Measurements from ENCODE around the gene GLB1L2. TPM values are rescaled to one million over a fixed set of nuclear protein-coding genes. Genes with fewer than 3 reads are reported as not detected.

The GLB1L2 gene
- total RNA-seq, 1 donor from 2014 or later = 0.57 TPM

DNA sequence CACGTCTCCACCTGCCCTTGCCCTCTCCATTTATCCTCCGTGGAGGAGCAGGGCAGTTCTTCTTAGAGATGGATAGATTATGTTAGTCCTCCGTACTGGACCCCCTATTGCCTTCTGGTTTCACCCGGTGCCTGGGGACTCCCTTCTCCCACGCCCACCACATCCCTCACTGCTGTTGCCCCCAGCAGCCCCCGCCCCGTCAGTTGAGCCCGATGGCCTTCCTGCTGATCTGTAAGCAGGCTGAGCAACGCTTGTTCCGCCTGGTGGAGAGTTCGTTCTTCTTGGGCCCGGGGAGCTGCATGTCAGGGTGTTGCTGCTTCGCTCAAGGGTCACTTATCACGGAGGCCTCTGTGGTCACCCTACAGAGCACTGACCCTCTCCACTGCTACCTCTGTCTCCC is 46.1 kb downstream of the GLB1L2 start:
- no peak for DNase-seq (ENCODE audit: low spot score)
- intact Hi-C loops (cut with DNase I) = no loop called here

DNA sequence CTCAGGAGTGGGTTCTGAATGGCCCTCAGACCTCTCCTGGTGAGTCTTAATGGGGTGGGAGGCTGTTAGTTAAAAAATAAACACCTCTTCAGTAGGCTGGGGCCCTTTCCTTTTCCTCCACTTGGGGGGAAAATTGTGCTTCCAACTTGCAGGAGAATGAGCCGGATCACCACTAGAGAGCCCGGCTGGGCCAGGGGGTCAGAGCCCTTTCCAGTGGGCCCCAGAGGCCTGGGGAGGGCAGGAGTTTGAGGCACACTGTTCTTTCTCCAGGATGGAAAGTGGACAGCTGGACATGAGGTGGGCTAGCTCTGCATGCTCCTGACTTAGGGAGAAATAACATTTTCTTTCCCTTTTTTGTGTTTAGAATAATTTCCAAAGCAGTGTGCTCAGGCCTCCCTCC is 47.5 kb downstream of the GLB1L2 start:
- DNase-seq (ENCODE audit: low spot score) = no peak
- intact Hi-C loops (cut with DNase I) = no loop called here

DNA sequence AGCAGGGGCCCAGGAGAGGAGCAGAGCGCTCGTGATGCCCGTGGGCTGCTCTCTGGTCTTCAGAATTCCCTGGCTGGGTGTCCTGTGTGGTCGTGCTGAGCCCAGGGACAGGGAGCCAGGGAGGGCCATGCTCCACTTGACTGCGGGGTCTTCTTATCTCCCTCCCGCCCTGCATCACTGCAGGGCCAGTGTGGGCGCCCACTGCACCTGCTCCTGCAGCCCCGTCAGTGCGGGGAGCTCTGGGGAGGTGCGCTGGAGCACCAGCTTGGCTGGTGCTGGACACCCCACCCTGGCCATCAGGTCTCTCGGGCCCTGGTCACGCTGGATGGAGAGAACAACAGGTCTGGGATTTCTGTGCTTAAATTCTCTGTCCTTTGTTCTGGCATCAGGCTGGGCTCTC is 48.4 kb downstream of the GLB1L2 start:
- intact Hi-C loops (cut with DNase I) = no loop called here
- no peak for DNase-seq (ENCODE audit: low spot score)

DNA sequence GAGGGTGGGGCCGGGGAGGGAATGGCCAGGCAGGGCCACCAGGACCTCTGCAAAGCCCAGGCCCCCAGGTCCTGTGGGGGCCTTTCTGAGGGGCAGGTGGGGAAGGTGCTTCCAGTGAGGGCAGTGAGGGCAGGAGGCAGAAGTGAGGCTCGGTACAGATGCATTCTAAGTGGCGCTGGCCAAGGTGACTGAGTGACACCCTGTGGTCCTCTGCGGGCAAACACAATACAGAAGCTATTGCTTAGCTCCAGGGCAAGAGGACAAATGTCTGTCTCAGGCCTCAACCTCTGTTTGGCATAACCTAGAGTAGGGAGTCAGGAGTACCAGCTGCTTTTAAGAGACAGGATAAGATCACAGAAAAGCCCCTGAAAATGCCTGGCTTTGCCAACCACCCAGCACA is 49.0 kb downstream of the GLB1L2 start:
- intact Hi-C loops (cut with DNase I) = no loop called here
- DNase-seq (ENCODE audit: low spot score) = no peak

DNA sequence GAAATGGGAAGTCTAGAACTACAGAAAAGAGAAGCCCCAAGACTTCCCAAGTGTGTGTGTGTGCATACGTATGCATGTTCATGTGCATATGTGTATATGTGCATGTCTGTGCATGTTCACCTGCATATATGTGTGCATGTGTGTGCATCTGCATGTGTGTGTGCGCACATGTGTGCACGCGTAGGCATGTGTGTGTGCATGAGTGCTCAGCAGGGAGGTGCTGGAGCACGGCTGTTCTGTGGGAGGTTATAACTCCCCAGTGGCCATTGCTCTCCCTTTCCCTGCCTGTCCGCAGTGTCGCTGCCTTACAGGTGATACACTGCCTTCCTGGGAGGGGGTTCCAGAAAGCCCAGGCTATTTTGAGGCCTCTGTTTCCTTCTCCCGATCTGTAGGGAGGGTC is 50.5 kb downstream of the GLB1L2 start:
- intact Hi-C loops (cut with DNase I) = no loop called here
- DNase-seq (ENCODE audit: low spot score) = no peak

DNA sequence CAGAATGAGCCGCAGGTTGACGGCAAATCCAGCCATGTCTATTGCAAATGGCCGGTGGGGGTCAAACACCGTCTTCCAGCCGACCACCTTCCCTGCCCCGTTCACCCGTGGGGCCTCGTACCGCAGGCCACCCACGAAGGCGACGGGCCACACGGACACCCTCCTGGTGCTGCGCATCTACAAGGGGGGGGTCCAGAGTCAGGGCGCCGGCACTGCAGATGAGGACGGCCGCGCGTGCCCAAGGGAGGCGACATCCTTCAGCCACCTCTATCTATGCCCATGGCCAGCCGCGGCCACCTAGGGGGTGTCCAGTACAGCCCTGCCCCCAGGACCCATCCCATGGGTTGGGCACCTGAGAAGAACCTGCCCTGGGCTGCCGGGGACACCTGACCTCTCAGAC is 51.0 kb downstream of the GLB1L2 start:
- intact Hi-C loops (cut with DNase I) = no loop called here
- DNase-seq (ENCODE audit: low spot score) = no peak

DNA sequence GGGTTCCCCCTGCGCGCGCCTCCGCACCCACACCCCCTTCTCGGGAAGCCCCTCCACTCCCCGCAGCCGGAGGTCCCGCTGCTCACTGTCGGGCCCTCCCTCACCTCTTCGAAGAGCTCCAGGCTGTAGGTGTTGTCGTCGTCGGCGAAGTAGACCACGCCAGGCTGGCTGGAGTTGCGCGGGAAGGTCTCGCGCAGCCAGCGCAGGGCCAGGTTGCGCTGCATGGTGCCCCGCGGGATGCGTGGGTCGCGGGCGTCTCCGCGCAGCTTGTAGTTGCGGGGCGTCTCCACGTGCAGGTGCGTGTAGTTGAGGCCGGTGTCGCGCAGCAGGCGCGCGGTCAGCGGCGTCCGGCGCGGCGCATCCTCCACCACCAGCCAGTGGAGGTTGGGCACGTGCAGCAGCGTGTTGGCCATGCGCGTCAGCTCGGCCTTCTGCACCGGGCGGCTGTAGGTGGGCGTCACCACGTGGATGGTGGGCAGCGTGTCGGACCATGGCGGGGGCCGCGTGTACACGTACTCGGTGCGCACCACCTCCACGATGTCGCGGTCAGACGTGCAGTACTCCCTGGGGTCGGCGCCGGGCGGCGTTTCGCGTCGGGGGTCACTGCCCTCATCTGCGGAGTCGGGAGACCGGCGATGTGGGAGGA is 51.9 kb downstream of the GLB1L2 start:
- intact Hi-C loops (cut with DNase I) = no loop called here

DNA sequence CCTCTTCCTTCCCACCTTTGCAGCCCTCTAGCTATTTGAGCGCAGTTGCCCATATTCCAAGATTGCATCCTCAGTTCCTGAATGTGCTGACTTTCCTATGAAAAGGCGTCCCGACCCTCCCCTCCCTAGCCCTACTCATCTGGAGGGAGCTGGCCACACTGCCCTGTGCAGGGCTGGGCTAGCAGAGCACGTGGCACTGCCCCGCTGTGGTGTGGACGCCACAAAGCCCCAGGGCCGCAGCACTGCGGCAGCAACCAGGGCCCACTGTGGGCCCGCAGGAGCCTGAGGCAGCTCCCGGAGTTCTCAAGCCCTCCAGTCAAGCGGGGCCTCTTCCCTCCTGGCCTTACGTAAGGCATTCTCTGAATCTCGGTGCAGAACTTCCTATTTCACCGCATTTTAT is 52.6 kb downstream of the GLB1L2 start:
- DNase-seq (ENCODE audit: low spot score) = no peak
- intact Hi-C loops (cut with DNase I) = no loop called here

More for the DNA sequence above, 51.9 kb downstream of the GLB1L2 start:
- DNase-seq (ENCODE audit: low spot score) = no peak

DNA sequence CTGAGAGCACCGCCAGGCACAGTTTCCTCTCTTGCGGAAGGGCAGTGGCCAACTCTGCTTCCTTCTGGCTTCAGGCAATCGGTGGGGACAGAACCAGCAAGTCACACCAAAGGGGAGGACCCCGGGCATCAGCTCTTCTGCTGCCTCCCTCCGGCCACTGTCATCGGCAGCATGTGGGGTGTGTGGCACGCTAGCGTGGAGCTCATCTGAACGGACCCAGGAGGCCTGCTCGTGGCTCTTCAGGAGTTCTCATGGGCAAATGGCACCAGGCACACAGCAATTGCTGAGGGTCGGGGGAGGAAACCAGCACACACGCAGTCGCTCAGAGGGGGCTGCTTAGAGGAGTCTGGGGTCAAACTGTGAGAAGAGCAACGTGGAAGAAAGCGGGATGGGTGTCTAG is 53.4 kb downstream of the GLB1L2 start:
- intact Hi-C loops (cut with DNase I) = no loop called here
- no peak for DNase-seq (ENCODE audit: low spot score)

DNA sequence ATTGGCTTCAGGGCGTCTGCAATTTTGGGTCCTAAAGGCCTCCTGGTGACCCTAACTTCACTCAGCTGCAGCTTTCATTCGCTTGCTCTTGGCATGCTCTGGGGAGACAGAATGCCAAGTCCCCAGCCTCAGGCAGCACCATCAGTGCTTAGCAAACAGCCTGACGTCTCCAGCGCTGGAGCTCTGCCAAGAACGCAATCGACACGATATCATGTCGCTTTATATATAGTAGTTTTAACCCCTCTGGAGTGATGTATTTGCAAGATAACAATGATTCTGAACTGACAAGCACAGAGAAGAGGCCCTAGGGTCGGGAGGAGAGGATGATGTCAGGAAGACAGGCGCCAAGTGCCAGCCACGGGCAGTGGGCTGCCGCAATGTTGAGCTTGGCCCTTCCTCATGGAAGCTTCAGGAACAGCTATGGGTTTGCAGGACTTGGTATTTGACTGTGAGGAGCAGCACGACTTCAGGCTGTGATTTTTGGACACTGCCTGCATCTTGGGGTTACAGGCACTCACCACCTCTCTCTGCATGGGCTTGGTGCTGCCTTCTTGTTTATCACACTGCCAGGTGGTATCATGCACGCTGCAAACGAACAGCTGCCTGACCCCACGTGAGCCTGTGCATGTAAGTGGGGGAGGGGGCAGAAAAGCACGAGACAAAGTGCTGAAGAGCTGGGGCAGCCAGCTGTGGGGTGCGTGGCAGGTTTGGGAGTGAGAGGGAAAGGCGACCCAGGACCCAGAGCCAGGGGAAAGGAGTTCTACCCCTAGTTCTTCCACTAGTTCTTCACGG is 54.2 kb downstream of the GLB1L2 start:
- no peak for DNase-seq (ENCODE audit: low spot score)
- intact Hi-C loops (cut with DNase I) = no loop called here

DNA sequence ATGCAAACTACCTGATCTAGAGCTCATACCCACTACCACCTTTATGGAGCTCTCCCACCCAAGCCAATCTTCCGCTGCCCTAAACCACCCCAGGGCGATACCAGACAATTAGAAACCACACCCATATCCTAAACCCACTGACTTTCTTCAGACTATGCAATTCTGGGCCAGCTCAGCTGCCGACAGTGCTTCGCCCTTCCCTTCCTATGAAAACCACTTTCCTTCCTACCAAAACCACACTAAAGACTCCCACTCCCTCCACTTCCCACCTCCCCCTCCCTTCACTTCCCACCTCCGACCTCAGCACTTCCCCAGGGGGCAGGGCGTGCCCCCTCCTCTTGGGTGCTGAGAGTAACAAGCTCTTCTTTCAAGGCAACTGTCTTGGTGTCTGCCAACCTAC is 55.2 kb downstream of the GLB1L2 start:
- no peak for DNase-seq (ENCODE audit: low spot score)
- intact Hi-C loops (cut with DNase I) = no loop called here

DNA sequence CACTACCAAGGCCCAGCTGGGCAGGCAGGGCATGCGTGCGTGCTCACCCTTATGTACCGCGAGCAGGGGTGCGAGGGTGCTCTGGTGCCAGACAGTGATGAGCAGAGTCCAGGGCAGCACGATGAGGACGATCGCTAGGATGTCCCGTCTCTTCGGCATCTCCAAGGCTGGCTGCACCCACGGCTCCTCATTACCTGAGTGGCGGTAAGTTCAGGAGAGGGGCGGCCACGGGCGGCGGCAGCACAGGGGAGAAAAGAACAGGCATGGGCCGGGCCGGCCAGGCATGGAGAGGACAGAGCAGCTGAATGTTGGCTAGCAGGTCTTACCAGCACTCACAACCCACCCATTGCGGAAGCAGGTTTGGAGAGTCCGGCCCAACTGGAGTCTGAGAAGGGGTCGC is 55.7 kb downstream of the GLB1L2 start:
- intact Hi-C loops (cut with DNase I) = no loop called here
- no peak for DNase-seq (ENCODE audit: low spot score)

DNA sequence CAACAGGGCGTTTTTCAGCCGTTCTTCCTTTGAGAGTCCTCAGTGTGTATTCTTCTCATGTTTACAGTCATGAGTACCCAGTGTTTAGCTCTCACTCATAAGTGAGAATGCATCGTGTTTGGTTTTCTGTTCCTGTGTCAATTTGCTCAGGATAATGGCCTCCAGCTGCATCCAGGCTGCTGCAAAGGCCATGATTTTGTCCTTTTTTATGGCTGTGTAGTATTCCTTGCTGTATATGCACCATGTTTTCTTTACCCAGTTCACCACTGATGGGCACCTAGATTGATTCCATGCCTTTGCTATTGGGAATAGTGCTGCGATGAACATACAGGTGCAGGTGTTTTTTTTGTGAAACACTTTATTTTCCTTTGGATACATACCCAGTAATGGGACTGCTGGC is 56.8 kb downstream of the GLB1L2 start:
- intact Hi-C loops (cut with DNase I) = no loop called here
- no peak for DNase-seq (ENCODE audit: low spot score)

DNA sequence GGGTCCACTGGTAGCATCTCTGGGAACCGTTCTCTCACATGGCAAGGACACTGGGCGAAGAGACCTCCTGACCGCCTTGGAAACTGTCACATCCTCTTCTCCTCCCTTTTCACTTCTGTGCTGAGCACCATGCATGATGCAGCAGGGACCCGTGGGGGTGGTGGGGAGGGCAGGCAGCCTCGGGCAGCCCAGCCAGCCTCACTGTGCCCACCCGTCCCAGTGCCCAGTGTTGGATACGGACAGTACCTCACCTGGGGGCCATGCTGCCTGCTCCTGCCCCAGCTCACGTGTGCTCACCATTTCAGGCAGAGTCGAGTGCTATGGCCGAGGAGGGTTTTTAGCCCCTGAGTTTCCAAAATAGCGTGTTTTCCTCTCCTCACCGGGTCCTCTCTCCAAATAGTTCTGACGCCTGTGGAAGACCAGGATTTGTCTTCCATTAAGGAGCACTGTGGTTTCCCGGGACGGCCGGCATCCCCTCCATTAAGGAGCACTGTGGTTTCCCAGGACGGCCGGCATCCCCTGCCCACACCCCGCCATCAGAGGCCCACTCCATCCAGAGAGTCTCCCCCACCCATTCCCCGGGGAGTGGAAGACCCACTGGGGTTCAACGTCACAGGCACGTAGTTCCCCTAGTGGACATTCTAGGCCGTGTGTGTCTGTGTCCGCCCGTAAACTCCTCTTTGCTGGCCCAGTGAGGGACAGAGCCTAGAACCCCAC is 57.8 kb downstream of the GLB1L2 start:
- DNase-seq (ENCODE audit: low spot score) = no peak
- intact Hi-C loops (cut with DNase I) = no loop called here

DNA sequence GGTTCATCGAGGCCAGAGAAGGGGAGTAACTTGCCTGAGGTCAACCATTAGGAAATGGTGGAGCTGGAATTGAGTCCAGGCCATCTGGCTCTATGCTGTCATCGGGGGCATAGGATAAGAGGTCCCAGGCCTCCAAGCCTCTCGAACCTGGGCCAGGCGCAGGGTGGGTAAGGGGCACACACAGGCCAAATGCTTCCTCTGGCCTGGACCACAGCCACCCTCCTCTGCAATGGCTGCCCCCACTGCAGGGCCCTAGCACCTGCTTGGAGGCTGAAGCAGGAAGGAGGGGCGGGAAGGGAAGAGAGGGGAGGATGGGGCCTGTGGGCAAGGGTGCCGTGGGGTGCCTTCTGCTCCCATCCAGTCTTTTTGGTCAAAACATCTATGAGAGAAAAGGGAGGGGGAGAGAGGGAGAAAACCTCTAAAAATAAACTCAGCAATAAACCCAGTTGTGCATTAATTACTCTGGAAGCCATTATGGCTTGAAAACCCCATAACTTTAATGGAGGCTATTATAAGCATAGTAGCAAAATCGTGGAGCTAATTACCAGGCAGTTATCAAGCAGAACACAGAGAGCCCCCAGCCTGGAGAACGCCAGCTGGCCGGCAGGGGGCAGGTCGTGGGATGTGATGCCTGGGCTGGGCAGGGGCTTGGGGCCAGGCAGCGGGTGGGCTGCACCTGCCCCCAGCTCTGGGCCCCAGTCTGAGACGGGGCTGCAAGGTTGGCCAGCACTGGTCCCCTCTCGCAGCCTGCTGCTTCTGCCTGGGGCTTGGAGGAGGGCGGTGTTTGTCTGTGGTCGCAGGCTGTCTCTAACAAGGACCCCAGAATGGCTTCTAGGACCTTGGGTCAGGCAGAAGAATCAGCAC is 59.1 kb downstream of the GLB1L2 start:
- no peak for DNase-seq (ENCODE audit: low spot score)
- intact Hi-C loops (cut with DNase I) = no loop called here

DNA sequence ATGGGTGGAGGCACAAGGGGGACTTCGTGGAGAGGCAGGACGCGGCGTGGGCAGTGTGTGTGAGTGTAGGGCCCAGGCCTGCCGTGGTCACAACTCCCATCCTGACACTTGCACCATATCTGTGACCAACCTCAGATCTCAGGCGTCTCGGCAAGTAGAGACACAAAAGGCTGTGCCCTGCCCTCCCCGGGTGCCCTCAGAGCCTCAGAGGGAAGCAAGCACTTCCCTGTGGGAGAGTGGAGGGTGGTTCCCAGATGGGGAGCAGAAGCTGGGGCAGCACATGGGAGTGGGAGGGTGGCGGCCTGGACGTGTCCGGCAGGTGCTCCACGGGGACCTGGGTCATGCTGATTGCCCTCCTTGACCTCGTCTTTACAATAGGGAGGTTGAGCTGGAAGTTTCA is 59.9 kb downstream of the GLB1L2 start:
- no peak for DNase-seq (ENCODE audit: low spot score)
- intact Hi-C loops (cut with DNase I) = no loop called here

DNA sequence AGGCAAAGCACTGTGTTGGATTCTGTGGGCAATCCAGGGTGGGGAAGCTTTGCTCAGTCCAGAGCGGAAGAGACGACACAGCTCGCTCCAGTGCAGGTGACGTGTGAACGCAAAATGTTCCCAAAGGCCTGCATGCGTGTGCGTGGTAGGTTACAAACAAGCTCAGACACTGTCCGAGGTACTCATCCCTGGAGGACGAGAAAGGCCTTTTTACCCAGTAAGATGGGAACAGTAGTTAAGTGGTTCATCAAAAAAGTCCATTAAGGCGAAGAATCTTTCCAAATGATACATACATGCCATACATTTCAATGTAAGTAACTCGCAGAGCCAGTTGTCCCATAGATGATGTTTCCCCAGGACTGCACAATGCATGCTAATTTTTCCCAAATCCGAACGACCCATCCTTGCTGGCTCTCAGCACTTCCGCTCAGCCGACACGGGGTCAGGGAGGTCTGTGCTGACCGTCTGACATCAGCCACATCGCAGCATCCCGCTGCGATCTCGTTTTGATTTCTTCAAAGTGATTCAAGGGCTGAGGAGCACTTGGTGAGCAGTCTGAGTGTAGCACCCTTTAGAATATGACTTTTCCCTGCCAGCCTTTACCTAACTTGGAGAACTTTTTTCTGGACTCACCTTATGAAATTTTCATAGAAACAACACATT is 61.3 kb downstream of the GLB1L2 start:
- no peak for DNase-seq (ENCODE audit: low spot score)
- intact Hi-C loops (cut with DNase I) = no loop called here

DNA sequence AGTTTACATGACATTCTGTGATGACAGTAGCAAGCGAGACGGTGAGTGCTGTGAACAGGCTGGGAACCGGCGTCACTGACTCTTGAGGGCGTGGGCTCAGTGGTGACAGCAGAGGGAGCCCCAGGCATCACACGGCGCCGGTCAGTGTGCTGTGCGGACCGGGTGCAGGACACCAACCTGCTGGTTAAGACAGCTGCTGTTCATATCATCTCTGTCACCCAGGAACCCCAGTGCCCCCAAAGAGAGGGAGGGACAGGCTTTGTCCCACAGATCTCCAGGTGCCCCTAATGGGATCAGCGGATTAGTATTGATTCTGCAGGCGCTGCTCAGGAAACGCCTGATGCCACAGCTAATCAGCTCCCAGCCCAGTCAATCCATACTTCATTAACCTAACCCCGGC is 61.9 kb downstream of the GLB1L2 start:
- no peak for DNase-seq (ENCODE audit: low spot score)
- intact Hi-C loops (cut with DNase I) = no loop called here

DNA sequence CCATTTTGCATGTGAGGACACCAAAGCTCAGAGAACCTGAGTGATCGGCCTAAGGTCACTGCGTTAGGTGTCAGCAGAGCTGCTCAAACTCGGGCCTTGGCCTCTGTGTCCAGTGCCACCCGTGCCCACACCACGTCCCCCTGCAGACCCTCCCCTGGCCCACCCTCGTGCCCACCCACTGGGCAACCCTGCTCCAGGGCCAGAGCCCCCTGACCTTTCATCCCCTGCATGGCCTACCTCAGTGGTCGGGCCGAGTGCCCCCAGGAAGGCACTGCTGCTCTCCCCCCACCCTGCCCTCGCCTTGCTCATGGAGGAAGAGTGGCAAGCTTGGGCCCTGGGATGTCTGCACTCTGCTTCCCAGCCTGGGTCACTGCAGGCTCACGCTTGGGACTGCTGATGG is 62.5 kb downstream of the GLB1L2 start:
- DNase-seq (ENCODE audit: low spot score) = no peak
- intact Hi-C loops (cut with DNase I) = no loop called here

DNA sequence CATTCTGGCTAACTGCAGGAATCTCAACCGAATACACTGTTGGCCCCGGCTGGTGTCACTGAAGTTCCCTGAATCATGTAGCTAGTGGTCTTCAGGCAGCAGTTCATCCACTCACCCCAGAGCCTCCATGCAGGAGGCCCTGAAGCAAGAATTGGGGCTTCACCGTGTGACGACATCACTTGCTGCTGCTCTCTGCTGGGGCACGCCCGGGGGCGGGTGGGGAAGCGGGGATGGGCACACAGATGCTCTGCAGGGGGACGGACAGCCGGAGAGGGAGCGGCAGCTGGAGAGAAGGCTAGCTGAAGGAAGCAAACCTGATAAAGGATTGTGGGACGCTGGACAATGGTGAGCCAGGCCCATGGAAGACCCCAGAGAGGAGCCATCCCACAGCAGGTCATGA is 63.2 kb downstream of the GLB1L2 start:
- intact Hi-C loops (cut with DNase I) = no loop called here
- DNase-seq (ENCODE audit: low spot score) = no peak
